Measurements from ENCODE around the gene VWA3B.
"Not testable (repeated sequence)": the region's sequence is repeated elsewhere in the genome, so short reads cannot be mapped to it uniquely, and the experiment has no call there.

VWA3B gene

GRCh38 chr2:98099939-98100743 is 13.2 kb downstream of the VWA3B start:
- no peak overlapping the region for H3K4me3 ChIP-seq (ENCODE audit: low read depth, low read length)
- no peak overlapping the region for H3K27ac ChIP-seq
- H2AFZ ChIP-seq: no peak overlapping the region
- H3K9me3 ChIP-seq (ENCODE audit: control insufficient read depth, low read length): no peaks in the 10 kb centered on the region
- no peaks in the 10 kb centered on the region for H3K4me1 ChIP-seq
- no peaks in the 10 kb centered on the region for H3K27me3 ChIP-seq (ENCODE audit: control insufficient read depth, insufficient read depth, low read length)
- no peaks in the 10 kb centered on the region for H3K36me3 ChIP-seq (ENCODE audit: control insufficient read depth, insufficient read depth, low read length)
- no peaks in the 10 kb centered on the region for H3K79me2 ChIP-seq
- TF ChIP-seq CTCF (IDR thresholded peaks at IDR 0.05): no peak
- H3K9ac ChIP-seq: no peak overlapping the region
- H3K4me2 ChIP-seq (ENCODE audit: low read length): no peak overlapping the region

GRCh38 chr2:98102315-98102714 is 15.3 kb downstream of the VWA3B start:
- not testable (repeated sequence) for H2AFZ ChIP-seq; H3K9ac ChIP-seq; H3K27me3 ChIP-seq (ENCODE audit: control insufficient read depth, insufficient read depth, low read length); H3K4me1 ChIP-seq; H3K36me3 ChIP-seq (ENCODE audit: control insufficient read depth, insufficient read depth, low read length); H3K4me3 ChIP-seq (ENCODE audit: low read depth, low read length); H3K27ac ChIP-seq; H3K4me2 ChIP-seq (ENCODE audit: low read length); H3K79me2 ChIP-seq; H3K9me3 ChIP-seq (ENCODE audit: control insufficient read depth, low read length)

GRCh38 chr2:98102878-98103277 is 15.9 kb downstream of the VWA3B start:
- no peaks in the 10 kb centered on the region for H3K79me2 ChIP-seq
- no peak overlapping the region for H3K9ac ChIP-seq
- H3K36me3 ChIP-seq (ENCODE audit: control insufficient read depth, insufficient read depth, low read length): no peaks in the 10 kb centered on the region
- no peaks in the 10 kb centered on the region for H3K4me1 ChIP-seq
- H3K27me3 ChIP-seq (ENCODE audit: control insufficient read depth, insufficient read depth, low read length): no peaks in the 10 kb centered on the region
- H3K9me3 ChIP-seq (ENCODE audit: control insufficient read depth, low read length): no peaks in the 10 kb centered on the region
- H3K27ac ChIP-seq: no peak overlapping the region
- H3K4me2 ChIP-seq (ENCODE audit: low read length): no peak overlapping the region
- H3K4me3 ChIP-seq (ENCODE audit: low read depth, low read length): no peak overlapping the region
- no peak overlapping the region for H2AFZ ChIP-seq
- TF ChIP-seq CTCF (IDR thresholded peaks at IDR 0.05): no peak

- Histone ChIP-seq H3K9me3 (ENCODE audit: control insufficient read depth, low read length) (no peaks in the 10 kb centered on the region), H3K27me3 (ENCODE audit: control insufficient read depth, insufficient read depth, low read length) (no peaks in the 10 kb centered on the region), H3K9ac (no peak overlapping the region), H3K79me2 (no peaks in the 10 kb centered on the region), H3K4me3 (ENCODE audit: low read depth, low read length) (no peak overlapping the region), H3K4me1 (no peaks in the 10 kb centered on the region), H3K36me3 (ENCODE audit: control insufficient read depth, insufficient read depth, low read length) (no peaks in the 10 kb centered on the region), H2AFZ (no peak overlapping the region), H3K4me2 (ENCODE audit: low read length) (no peak overlapping the region), H3K27ac (no peak overlapping the region)
- no peak for TF ChIP-seq CTCF (IDR thresholded peaks at IDR 0.05)
Observed at GRCh38 chr2:98108110-98108509, 21.1 kb downstream of the VWA3B start.

- no peak for TF ChIP-seq CTCF (IDR thresholded peaks at IDR 0.05)
- no peak overlapping the region for H2AFZ ChIP-seq
- H3K4me3 ChIP-seq (ENCODE audit: low read depth, low read length): no peak overlapping the region
Observed at GRCh38 chr2:98110741-98111140, 23.8 kb downstream of the VWA3B start.

More at GRCh38 chr2:98110741-98111140, 23.8 kb downstream of the VWA3B start:
- H3K4me2 ChIP-seq (ENCODE audit: low read length): no peak overlapping the region
- H3K4me1 ChIP-seq: no peaks in the 10 kb centered on the region
- H3K27ac ChIP-seq: no peak overlapping the region
- no peaks in the 10 kb centered on the region for H3K9me3 ChIP-seq (ENCODE audit: control insufficient read depth, low read length)
- no peaks in the 10 kb centered on the region for H3K36me3 ChIP-seq (ENCODE audit: control insufficient read depth, insufficient read depth, low read length)
- H3K27me3 ChIP-seq (ENCODE audit: control insufficient read depth, insufficient read depth, low read length): no peaks in the 10 kb centered on the region
- H3K9ac ChIP-seq: no peak overlapping the region
- no peaks in the 10 kb centered on the region for H3K79me2 ChIP-seq

All from parathyroid adenoma (tissue), 2 donors.